GM18907 (cell line): ENCODE measurements around the gene PLXDC1.

ENCODE experiments used
- ATAC-seq: cut with Tn5 transposase; IDR thresholded peaks from one replicate; pipeline ENCODE4 v1.9.1; 2021; ENCODE audit warnings: mild to moderate bottlenecking, moderate library complexity; ENCODE audit not compliant: unreplicated experiment

The PLXDC1 gene

GRCh38 chr17:39158623-39159022, 7.2 kb upstream of the PLXDC1 start:
- no peak for ATAC-seq

DNA sequence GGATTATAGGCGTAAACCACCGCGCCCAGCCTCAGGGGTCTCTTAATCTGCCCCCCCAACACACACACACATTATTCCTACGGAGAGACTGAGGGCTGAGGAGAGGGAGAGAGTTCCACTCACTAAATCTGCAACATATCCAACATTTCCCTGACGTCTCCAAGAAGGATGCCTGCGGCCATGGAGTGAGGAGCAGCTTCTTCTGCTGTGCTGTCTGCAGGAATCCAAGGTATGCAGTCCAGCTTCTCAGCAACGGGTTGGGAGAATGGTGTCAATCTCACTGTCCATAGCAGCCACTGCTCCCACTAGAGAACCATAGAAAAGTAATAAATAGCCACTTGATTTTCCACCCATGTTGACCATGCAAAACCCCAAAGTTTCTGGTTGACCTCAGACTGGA, 5.1 kb upstream of the PLXDC1 start:
- ATAC-seq, result no peak

GRCh38 chr17:39155654-39156053, 4.2 kb upstream of the PLXDC1 start:
- ATAC-seq, result no peak

- ATAC-seq, result peak; percentile 47
Measured at GRCh38 chr17:39153599-39154051, 2.2 kb upstream of the PLXDC1 start.

DNA sequence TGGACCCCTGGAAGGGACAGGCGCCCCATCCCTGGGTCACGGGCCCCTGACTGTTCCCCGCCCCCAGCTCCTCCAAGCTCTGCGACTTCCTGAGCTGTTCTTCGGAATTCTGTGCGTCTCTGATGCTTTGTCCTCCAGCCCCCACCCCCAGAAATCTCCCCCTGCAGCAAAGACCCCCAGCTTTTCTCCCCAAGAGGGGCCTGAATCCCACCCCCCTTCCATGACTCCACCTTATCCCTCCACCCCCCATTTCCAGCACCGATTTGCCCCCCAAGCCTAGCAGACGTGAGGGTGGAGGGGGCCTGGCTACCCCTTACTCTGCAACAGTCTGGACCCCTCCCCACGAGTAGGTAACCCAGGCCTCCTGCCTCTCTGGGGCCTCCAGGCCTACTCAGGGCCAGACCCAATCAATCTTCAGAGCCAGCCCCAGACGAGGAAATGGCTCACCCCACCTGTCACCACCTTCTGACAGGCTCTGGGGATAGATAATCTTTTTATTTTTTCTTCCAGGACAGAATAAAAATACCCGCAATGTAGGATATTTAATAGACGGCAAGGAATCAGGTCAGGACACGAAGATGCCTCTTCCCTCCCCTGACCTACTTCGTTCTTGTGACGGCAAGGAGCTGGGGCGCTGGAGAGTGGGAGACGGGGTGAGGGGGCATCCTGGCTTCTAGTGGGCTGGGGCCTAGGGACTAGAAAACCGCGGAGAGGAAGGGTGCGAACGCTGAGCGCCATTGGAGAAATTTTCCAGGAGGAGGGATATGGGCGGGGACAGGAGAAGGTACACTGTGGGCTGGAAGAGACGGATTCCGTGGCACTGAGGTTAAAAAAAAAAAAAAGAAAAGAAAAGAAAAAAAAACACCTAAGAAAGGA, 744 bp upstream of the PLXDC1 start:
- ATAC-seq, result no peak

GRCh38 chr17:39150795-39151149, 665 bp downstream of the PLXDC1 start:
- no peak for ATAC-seq

- no peak for ATAC-seq
Measured at GRCh38 chr17:39150104-39150634, 1.3 kb downstream of the PLXDC1 start.

DNA sequence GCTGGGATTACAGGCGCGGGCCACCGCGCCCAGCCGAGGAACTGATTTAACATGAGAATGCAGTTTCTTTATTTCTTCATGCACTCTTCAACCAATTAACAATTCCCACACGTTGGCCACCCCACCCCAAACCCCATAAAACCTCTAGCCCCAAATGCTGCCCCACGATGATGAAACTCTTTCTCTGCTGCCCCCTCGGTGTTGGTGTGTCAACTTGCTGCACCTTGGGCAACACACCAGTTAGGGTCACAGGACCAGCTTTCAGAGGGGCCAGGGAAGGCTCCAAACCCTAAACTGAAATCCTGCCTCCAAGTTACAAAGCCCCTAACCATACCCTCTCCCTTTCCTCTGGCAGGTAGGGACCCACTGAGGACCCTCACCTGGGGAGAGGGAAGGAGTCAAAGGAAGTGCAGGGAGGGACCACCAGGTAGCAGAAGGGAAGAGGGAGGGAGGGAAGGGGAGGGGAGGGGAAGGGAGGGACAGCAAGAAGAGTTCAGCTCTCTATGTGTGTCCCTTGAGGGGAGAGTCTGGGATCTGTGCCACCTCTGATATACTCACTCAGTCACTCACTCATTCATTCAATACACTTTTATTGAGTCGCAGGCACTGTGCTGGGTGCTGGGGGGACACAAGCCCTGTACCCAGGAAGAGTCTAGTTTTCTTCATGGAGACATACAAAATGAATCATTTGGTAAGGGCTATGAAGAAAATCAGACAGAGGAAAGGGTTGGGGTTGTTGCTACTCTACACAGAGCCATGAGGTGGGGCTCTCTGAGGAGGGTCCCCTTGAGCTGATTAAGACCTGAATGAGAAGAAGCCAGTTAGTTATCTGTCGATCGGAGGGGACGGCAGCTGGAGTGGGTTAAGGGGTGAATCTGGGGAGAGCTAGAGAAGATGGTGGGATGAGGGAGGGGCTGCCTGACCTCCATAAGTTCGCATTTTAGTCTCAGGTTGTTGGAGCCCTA, 3.9 kb downstream of the PLXDC1 start:
- ATAC-seq, result no peak

GRCh38 chr17:39146273-39146672, 5.2 kb downstream of the PLXDC1 start:
- no peak for ATAC-seq

DNA sequence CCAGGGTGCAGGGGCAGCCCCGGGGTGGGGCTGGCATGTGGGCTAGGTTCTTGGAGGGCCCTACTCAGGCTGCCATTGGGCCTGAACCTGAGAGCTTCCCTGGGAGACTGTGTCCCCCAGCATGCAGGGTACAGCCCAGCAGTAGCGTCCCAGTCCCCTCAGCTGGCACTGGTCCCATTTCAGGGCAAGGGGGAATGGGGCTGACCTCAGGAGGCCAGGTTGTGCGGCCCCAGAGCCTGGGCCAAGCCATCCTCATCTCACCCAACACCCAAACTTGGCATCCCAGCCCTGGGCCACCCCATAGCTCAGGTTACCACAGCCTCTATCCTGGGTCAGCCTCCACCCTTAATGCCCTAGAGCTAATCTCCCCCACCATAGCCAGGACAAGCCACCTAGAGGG, 6.3 kb downstream of the PLXDC1 start:
- no peak for ATAC-seq

- no peak for ATAC-seq
Measured at GRCh38 chr17:39144416-39144840, 7.0 kb downstream of the PLXDC1 start.

DNA sequence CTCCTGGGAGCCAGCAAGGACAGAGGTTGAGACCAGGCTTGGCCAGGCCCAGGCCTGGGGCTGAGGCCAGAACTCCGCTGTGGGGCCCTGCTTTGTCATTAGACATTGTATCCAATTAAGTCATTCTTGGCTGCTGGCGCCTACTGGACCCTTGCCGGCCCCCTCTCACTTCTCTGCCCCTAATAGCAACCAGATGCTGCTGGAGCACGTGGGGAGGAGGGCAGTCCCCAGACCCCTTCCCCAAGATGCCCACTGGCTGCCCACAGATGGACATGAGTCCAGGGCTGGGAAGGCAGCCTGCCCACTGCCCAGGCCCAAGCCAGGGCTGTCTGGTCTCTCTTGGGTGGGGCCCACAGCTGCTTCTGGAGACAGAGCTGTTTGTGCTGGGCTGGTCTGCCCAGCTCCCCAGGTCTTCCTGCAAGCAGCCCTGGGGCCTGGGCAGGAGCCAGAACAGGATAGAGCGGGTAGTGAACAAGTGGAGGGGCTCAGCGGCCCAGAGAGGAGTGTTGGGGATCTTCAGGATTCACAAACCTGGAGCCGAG, 7.8 kb downstream of the PLXDC1 start:
- no peak for ATAC-seq

GRCh38 chr17:39141915-39142664, 9.3 kb downstream of the PLXDC1 start:
- no peak for ATAC-seq

GRCh38 chr17:39141294-39141693, 10.1 kb downstream of the PLXDC1 start:
- no peak for ATAC-seq

- ATAC-seq, result no peak
Measured at GRCh38 chr17:39139561-39139960, 11.9 kb downstream of the PLXDC1 start.

GRCh38 chr17:39139161-39139511, 12.3 kb downstream of the PLXDC1 start:
- ATAC-seq, result no peak

GRCh38 chr17:39138431-39139160, 12.8 kb downstream of the PLXDC1 start:
- ATAC-seq, result no peak

GRCh38 chr17:39134878-39135277, 16.6 kb downstream of the PLXDC1 start:
- ATAC-seq, result no peak

DNA sequence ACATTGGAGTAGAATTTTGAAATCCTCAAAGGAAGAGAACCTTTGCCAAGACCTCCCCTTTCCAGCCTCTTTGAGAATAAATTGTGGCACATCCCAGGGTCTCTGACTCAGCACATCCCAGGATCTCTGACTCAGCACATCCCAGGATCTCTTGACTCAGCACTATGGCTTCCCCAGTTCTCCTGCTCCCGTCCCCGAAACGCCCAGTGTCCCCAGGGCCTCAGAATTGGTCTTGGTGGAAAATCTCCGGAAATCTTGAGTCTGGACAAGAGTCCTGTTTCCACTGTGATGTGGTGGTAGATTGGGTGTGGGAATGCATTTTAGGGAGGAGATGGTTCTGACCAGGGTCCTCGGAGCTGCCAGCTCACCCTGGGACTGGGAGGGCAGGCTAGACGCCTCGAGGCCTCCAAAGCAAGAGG, 19.2 kb downstream of the PLXDC1 start:
- ATAC-seq, result no peak

DNA sequence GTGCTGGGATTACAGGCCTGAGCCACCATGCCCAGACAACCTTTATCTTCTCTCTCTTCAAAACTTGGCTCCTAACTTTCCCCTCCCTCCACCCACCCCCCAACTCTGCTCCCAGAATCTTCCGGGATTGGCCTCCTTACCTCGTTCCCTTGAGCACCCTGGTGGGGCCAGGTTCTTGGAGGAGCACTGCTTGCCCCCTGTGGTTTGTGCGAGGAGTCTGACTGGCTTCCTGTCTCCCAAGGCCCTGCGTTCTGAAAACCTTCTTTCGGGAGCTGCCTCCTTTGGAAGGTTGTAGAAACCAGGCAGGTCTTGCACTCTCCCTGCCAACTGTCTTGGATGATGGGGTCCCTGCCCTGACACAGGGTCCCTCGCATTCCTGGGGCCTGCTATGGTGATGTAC, 19.8 kb downstream of the PLXDC1 start:
- no peak for ATAC-seq
